ENCODE data around the gene SERPINB13.

GRCh38 chr18:63590966-63591695 is 4.0 kb downstream of the SERPINB13 start:
- TF ChIP-seq CTCF (IDR thresholded peaks at IDR 0.05; ENCODE audit: insufficient read depth, low read length, poor library complexity, severe bottlenecking) (no peak), EZH2phosphoT487 (conservative IDR thresholded peaks at IDR 0.05; ENCODE audit: low read length) (no peak)
